ENCODE results near the gene GHRHR.

The GHRHR gene

DNA sequence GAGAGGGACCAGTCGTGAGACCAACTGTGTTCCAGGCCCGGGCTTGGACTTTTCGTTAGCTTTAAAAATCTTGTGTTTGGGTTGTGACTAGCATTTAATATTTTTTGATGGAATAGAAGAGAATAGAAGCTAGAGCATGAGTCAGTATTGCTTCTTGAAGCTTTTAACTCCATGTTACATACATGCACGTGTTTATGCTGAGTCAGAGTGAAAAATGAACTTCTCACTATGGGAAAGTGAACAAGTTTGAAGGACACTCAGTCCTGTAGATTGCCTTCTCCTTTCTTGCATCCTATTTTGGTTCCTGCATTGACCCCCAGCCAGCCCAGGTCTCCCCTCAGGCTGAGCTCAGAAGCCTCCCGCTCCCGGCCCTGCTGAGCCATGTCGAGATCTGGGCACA, 31.8 kb downstream of the GHRHR start:
- in situ Hi-C loops (cut with MboI; ENCODE audit: low pct_unique_long_range_greater_than_20kb, low sequenced_read_pairs) = no loop called here
- DNase-seq = no peak

DNA sequence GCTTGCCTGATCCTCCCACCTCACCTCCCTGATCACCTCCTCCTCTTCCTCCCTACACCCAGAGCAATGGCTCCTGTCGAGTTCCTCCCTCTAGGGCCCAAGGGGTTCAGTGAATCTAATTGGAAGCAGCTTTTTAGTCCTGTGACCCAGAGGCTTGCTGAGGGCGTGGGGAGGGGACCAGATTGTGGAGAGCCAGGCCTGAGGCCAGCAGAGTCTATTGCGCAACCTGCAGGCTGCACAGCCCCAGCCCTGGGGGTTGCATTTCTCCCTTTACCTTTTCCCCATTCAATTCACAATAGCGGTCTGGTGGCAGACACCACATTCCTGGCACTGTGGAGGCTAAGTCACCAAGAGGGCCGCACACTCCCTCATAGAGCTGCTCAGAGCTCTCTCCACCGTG, 32.5 kb downstream of the GHRHR start:
- no peak for DNase-seq
- in situ Hi-C loops (cut with MboI; ENCODE audit: low pct_unique_long_range_greater_than_20kb, low sequenced_read_pairs) = no loop called here

DNA sequence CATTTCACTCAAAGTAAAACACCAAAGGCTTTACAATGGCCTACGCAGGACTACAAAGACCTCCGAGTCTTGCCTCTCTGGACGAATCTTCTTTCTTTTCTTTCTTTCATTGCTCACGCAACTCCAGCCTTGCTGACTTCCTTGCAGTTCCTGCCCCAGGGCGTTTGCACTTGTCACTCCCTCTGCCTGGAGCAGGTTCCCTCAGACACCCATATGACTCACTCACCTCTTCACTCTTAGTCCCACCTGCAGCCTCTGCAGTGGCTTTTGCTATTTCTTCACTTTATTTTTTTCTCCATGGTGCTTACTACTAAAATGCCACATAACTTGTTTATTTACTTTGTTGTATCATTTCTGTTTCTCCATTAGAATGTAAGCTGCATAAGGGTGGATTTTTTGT, 33.1 kb downstream of the GHRHR start:
- in situ Hi-C loops (cut with MboI; ENCODE audit: low pct_unique_long_range_greater_than_20kb, low sequenced_read_pairs) = no loop called here
- DNase-seq = no peak

DNA sequence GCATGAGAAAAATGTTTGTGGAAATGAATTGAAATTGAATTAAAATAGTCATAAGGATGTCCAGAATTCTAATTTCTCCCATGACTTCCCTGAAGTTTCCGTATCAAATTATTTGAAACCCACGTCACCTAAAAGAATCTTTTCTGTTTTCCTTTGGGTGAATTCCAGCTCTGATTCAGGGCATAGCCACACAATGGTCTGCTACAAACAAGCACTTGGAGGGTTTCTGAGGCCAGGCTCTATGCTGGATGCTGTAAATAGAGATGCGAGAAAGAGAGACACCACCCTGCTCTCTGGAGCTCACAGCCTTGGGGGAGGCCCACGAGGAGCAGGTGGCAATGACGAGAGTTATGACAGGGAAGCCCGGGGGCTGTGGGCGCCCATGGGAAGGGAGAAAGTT, 33.6 kb downstream of the GHRHR start:
- in situ Hi-C loops (cut with MboI; ENCODE audit: low pct_unique_long_range_greater_than_20kb, low sequenced_read_pairs) = no loop called here
- no peak for DNase-seq

DNA sequence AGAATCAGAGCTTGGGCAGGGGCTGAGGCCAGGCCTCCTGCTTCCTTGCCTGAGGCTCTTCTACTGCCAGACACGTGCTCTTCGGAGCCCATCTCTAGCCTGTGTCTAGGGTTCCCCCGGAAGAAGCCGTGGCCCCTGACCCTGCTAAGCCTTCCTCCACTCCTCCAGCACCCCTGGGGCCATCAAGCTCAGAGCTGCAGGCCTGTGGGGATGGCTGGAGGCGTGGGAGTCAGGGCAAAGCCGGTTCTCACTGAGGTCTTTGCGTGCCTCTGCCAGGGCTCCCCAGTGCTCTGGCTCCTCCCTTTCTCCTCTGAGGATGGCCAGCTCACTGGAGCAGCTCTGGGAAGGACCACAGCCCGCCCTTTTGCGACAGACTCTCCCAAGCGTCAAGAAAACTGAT, 34.4 kb downstream of the GHRHR start:
- no peak for DNase-seq
- in situ Hi-C loops (cut with MboI; ENCODE audit: low pct_unique_long_range_greater_than_20kb, low sequenced_read_pairs) = no loop called here

DNA sequence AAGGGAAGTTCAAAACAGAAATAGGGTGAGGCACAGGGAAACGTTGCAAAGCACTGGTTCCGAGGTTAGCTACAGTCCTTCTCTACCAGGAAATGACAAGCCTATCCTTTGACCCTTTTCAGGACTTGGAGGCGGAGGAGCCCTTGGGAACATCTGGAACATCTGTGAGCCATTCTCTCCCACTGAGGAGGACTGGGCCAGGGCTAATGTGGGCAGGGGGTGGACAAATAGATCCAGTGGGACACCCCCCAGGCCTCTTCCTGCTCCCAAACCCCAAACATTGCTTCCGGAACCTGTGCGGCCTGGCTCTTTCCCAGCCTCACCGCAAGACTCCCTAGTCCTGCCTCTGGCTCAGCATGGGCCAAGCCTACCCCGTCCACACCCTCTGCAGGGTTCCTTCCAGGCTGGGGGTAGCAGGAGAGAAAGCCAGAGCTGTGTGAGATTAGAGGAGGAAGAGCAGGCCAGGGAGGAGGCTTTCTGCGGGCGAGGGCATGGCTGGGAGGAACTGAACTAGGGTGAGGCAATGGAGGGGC, 36.5 kb downstream of the GHRHR start:
- DNase-seq = no peak
- in situ Hi-C loops (cut with MboI; ENCODE audit: low pct_unique_long_range_greater_than_20kb, low sequenced_read_pairs) = no loop called here

DNA sequence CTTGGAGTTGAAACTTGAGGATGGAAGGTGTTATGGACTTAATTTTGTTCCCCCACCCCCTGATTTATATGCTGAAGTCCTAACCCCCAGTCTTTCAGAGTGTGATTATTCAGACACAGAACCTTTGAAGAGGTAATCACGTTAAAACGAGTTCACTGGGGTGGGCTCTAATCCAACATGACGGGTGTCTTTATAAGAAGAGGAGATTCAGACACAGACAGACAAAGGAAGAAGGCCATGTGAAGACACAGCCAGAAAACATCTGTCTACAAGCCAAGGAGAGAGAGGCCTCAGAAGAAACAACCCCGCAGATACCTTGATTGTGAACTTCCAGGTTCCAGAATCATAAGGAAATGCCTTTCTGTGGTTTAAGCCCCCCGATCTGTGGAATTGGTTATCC, 37.0 kb downstream of the GHRHR start:
- DNase-seq = no peak
- in situ Hi-C loops (cut with MboI; ENCODE audit: low pct_unique_long_range_greater_than_20kb, low sequenced_read_pairs) = no loop called here

DNA sequence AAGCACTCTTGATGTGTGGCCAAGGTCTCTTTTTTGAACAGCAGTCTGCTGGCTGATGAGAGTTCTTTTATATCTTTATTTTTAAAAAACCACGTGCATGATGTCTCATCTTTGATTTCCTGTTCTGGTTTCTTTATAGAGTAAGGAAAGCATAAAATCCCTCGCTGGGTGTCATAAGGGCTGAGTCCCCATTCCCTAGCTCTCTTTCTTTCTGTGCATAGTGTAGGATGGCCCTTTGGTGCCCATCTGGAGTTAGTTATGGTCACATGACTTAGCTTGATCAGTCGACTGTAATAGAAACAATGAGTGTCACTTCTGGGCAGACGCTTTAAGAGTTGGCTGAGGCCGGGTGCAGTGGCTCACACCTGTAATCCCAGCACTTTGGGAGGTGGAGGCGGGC, 38.5 kb downstream of the GHRHR start:
- in situ Hi-C loops (cut with MboI; ENCODE audit: low pct_unique_long_range_greater_than_20kb, low sequenced_read_pairs) = no loop called here
- no peak for DNase-seq

DNA sequence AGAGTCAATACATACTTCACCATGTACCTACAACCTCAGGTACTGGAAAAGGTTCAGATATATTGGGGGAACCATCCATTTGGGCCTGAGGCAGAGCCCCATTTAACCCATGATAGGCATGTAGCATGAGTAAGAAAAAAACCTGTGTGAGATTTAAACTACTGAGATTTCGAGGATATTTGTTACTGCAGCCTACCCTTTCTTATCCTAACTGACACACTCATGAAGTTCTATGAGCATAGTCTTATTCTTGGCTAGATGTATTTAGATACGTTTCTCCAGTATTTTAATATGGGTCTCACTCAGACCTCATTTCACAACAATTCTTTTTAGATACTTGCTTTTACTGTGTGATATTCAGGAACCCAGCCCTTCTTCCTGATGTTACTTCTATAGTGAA, 39.3 kb downstream of the GHRHR start:
- no peak for DNase-seq
- in situ Hi-C loops (cut with MboI; ENCODE audit: low pct_unique_long_range_greater_than_20kb, low sequenced_read_pairs) = no loop called here

DNA sequence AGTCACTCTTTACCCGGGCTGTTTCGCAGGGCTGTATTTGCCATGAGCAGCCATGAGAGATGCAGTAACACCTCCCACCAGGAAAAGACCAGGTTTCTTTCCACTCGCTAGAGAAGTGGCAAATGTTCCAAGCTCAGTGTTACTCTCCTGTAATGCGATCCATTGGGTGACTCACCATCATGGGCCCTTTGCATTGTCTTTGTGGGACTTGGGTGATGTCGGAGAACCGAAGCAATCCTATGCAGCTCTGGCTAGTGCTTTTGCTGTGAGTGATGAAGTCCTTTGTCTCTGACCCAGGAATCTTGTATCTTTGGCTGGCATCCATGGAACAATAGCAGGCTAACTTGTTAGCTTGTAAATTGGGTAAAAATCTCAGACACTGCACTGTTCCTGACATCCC, 40.0 kb downstream of the GHRHR start:
- DNase-seq = no peak
- in situ Hi-C loops (cut with MboI; ENCODE audit: low pct_unique_long_range_greater_than_20kb, low sequenced_read_pairs) = no loop called here

DNA sequence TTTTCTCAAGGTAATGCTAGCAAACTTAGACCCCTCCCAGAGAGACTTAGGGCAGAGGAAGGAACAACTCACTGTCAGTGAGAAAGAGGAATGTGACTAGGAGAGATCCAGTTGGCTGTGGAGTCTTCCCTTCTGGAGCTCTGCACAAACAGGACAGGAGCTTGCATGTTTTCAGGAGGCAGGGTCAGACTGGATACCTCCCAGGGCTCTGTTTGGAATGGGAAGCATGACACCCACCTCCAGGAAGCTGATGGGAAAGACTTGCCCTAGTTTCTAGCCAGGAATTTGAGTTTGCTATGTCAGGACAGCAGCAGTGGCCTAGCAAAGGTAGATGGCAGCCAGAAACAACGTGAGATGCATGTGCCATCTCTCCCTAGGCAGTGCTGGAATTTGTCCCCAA, 40.6 kb downstream of the GHRHR start:
- no peak for DNase-seq
- in situ Hi-C loops (cut with MboI; ENCODE audit: low pct_unique_long_range_greater_than_20kb, low sequenced_read_pairs) = no loop called here

DNA sequence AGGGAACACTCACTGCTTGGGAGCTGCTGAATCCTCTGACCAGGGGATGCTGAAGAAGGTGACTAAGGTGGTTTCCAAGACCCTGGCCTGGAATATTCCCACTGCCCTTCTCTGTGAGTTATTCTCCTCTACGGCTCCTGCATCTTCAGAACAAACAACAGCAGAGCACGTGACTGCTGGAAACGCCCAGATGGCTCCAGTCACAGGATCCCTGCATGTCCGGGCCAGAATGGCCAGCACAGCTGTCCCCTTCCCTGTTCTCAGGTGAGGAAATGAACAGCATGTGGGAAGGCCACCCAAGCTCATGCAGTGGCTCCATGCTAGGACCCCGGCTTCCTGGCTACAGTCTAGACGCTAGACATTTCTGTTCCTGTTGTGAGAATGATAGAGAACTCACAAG, 43.1 kb downstream of the GHRHR start:
- in situ Hi-C loops (cut with MboI; ENCODE audit: low pct_unique_long_range_greater_than_20kb, low sequenced_read_pairs) = no loop called here
- DNase-seq = no peak

DNA sequence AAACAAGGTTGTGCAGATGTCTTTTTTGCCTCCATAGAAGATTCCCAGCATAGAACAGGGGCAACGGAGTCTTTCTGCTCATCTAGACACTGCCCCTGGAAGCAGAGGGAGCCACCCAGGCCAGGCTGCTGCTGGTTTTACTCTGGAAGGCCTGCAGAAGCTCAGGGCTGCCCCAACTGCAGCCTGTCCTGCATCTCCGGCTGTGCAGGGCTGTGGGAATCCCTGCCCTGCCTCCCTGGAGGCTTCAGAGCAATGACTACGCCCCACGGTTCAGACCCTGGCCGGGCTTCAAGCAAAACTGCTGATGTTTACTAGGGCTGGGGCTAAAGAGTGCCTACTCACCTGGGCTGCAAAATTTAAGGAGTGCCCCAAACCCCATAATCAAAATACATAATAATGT, 43.9 kb downstream of the GHRHR start:
- DNase-seq = no peak
- in situ Hi-C loops (cut with MboI; ENCODE audit: low pct_unique_long_range_greater_than_20kb, low sequenced_read_pairs) = no loop called here

DNA sequence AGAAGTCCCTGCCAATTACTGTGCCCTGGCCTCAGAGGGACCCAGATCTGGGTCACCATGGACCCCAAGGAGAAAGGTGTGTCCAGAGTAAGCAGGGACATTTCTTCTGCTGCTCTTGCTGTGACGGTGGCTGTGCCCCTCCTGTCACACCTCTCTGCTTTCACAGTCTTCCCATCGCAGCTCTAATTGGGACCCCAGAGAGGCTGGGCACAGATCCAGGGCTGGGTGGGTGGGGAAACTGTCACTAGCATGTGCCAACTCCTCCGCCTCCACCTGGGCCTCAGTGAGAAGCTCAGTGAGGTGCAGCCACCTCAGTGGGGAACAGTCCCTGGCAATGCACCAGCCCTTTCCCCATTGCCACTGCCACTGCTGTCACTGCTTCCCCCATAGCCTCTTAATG, 51.1 kb downstream of the GHRHR start:
- in situ Hi-C loops (cut with MboI; ENCODE audit: low pct_unique_long_range_greater_than_20kb, low sequenced_read_pairs) = no loop called here
- DNase-seq = no peak

DNA sequence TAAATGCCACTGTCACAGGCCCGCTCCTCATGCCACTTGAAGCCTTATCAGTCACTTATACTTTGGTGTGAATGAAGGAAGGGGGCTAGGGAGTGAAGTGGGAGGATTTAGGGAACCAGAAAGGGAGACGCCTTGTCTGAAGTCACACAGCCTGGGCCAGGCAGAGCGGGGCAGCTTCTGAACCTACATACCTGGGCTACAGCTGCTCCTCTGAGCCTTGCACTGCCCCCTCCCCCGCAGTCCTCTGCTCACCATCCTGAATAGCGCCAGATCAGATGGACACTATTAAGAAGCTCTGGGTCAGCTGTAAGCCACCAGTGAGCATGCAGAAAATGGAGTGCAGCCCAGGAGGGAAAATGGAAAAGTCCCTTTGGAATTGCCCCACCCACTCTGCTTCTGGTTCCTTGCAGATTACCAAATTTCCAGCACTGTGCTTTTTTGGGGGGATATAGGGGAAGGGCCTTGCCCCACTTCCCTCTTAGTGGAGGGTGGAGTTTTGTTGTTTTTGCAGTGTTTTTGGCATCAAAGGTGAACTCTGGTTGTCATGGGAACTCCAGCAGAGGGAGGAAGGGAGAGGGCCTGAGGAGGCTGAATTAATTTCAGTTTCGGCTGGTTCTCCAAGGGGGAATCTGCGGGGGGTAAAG, 53.4 kb downstream of the GHRHR start:
- DNase-seq = no peak
- in situ Hi-C loops (cut with MboI; ENCODE audit: low pct_unique_long_range_greater_than_20kb, low sequenced_read_pairs) = no loop called here

DNA sequence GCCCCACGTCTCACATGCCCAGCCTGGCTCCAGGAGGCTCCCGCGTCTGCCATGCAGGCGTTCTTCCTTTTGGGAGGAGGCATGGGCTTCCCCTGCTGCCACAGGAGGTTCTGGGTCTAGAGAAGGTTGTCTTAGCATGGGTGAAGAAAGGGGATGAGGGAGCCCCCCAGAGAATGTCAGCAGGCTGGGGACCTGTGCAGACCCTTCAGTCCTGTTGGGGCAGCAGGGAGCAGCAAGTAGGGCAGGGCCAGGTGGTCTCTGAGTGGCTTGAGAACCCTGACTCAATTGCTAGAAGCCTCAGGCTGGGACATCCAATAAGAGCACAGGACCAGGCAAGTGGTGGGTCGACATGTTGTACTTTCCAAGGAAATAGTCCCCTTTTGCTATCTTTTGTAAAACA, 54.0 kb downstream of the GHRHR start:
- DNase-seq = no peak
- in situ Hi-C loops (cut with MboI; ENCODE audit: low pct_unique_long_range_greater_than_20kb, low sequenced_read_pairs) = no loop called here

DNA sequence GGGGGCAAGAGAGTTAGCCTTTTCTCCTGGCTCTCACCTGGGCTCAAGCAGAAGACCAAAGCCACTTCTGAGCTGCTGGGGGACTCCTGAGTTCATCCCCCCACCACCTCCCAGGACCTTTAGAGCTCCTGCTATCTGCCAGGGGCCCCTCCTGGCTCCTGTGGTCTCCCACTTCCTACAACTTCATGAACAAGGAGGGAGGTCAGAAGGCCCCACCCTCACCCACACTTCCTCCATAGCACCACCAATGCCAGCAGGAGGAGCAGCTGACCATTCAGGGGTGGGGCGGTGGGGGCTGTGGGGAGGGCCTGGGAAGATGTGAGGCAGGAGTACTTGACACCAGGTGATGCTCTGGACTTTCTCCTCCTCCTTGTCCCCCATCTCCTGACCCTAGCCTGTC, 55.8 kb downstream of the GHRHR start:
- in situ Hi-C loops (cut with MboI; ENCODE audit: low pct_unique_long_range_greater_than_20kb, low sequenced_read_pairs) = no loop called here
- no peak for DNase-seq

DNA sequence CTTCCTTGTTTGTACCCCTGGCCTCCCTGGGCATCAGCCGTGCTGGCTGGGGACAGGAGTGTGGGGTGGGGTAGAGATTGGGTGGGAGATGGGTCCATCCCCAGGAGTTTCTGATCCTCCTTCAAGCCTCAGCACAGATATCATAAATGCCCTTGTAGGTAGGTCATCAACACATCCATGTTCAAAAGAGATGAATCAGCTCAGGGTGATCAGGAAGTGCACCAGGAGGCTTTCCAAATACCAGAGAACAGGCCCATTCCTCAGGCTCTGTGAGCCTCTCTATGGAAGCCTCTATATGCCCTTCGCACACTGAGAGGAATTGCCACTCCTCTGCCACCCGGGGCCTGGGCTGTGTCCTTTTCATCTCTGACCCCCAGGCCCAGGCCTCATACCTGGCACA, 56.4 kb downstream of the GHRHR start:
- in situ Hi-C loops (cut with MboI; ENCODE audit: low pct_unique_long_range_greater_than_20kb, low sequenced_read_pairs) = no loop called here
- DNase-seq = no peak

DNA sequence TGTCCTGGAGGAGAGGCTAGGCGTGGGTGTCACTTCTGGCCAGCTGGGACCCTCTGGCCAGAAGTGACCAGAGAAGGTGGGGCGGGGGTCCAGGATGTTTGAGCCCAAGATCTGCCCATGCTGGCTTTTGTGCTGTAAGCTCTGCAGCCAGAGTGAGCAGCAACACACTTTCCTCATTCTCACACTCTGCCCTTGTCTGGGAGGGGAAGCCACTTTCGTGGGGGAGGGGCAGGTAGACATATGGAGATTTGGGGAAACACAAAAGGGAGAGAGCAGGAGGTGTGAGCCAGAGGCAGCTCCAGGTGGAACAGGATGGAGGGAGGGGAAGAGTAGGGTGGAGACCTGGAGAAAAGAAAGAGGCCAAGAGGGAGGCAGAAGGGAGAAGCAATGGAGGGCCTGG, 56.9 kb downstream of the GHRHR start:
- no peak for DNase-seq

DNA sequence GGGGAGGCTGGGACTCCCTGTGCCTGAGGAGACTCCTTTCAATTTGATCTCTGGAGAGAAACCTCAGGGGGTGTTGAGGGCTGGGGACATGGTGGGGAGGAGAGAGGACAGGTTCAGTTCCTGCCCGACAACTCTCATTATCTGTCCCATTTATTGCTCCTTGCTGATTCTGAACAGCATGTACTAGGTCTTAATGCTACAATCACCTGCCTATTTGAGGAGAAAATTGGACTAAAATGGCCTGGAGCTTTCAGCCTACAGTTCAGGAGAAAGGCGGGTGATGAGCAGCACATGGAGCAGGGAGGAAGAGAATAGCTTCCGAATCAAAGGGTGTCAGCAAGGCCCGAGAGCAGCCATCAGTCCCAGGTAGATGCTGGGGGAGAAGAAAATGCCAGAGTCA, 58.4 kb downstream of the GHRHR start:
- DNase-seq = no peak
- in situ Hi-C loops (cut with MboI; ENCODE audit: low pct_unique_long_range_greater_than_20kb, low sequenced_read_pairs) = no loop called here

More for the DNA sequence above, 56.9 kb downstream of the GHRHR start:
- in situ Hi-C loops (cut with MboI; ENCODE audit: low pct_unique_long_range_greater_than_20kb, low sequenced_read_pairs) = no loop called here

DNA sequence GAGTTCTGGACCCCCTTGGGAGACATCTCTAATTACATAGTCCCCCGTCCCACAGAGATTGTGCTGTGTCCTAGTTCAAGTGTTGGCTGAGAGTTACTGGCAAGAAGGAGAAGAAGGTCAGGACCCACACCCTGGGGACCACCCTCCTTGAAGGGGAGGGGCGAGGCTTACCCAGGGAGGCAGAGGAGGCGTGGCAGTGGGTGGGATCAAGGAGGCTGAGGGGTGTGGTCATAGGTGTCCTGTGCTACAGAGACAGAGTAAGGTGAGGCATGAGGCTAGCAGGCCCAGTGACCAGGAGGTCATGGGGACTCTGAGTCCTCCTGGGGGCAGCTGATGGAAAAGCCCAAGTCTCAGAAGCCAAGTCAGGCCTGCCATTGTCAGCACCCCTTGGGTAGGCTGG, 59.0 kb downstream of the GHRHR start:
- in situ Hi-C loops (cut with MboI; ENCODE audit: low pct_unique_long_range_greater_than_20kb, low sequenced_read_pairs) = no loop called here
- DNase-seq = no peak

DNA sequence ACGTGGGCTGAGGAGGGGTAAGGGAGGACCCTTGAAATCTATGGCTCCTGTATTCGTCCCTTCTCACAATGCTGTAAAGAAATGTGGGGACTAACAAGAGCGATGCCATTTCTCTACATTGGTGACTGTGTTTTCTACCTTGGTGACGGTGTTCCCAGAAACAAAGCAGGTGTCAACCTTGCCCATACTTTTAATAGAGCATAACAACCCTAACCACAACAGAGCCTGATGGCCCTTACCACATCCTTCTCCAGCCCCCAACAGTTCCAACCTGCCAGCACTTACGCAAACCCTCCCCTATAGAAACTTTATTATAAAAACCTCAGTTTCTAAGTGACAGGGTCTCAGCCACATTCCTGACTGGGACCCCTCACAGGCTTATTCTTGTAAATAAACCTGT, 60.1 kb downstream of the GHRHR start:
- in situ Hi-C loops (cut with MboI; ENCODE audit: low pct_unique_long_range_greater_than_20kb, low sequenced_read_pairs) = no loop called here
- no peak for DNase-seq
